SK-N-MC (cell line): ENCODE measurements around the gene MPV17.

Experiments used
- EZH2 ChIP-seq: fragments of 200-600 bp; sonication (generic); IDR thresholded peaks from one replicate; pipeline ENCODE4 v1.6.1; 2017; ENCODE audit warnings: antibody characterized with exemption
- FOXP2 ChIP-seq: optimal IDR thresholded peaks from 2 replicates; pipeline ENCODE3; 2011; ENCODE audit warnings: mild to moderate bottlenecking, moderate library complexity; ENCODE audit not compliant: insufficient read depth; ENCODE audit errors: extremely low read length, control extremely low read depth

DNA sequence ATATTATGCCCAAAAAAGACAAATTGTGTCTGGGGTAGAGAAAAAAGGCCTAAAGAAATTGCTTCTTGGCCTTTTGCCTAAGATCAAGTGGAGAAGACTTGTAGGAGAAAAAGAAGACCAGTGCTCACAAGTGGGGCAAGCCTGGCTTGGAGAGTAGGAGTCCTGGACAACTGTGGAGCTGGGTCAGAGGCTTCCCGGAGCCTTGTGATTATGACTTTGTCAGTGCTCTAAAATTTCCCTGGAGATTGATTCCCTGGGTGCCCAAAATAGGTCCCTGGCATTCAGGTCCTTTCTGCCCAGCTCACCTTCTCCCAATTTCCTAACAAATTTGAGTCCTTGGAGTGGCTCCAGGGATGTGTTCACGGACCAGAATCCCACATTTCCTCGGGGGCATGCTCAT, 41.5 kb downstream of the MPV17 start:
- TF ChIP-seq FOXP2, result no peak
- TF ChIP-seq EZH2, result no peak
